ENCODE data around the gene TLR6.

TLR6 gene

GRCh38 chr4:38781854-38782261, 74.8 kb downstream of the TLR6 start (continued):
- TF ChIP-seq, protein P1, sequence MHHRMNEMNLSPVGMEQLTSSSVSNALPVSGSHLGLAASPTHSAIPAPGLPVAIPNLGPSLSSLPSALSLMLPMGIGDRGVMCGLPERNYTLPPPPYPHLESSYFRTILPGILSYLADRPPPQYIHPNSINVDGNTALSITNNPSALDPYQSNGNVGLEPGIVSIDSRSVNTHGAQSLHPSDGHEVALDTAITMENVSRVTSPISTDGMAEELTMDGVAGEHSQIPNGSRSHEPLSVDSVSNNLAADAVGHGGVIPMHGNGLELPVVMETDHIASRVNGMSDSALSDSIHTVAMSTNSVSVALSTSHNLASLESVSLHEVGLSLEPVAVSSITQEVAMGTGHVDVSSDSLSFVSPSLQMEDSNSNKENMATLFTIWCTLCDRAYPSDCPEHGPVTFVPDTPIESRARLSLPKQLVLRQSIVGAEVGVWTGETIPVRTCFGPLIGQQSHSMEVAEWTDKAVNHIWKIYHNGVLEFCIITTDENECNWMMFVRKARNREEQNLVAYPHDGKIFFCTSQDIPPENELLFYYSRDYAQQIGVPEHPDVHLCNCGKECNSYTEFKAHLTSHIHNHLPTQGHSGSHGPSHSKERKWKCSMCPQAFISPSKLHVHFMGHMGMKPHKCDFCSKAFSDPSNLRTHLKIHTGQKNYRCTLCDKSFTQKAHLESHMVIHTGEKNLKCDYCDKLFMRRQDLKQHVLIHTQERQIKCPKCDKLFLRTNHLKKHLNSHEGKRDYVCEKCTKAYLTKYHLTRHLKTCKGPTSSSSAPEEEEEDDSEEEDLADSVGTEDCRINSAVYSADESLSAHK (tag by site-specific recombination; IDR thresholded peaks at IDR 0.05): no peak
- TF ChIP-seq KLF1 (tag by site-specific recombination; IDR thresholded peaks at IDR 0.05): no peak
- TF ChIP-seq ZFHX2 (tag by site-specific recombination; conservative IDR thresholded peaks at IDR 0.05): no peak
- no peak for TF ChIP-seq ZNF311 (tag by site-specific recombination; IDR thresholded peaks at IDR 0.05; ENCODE audit: borderline replicate concordance)
- TF ChIP-seq ZNF341 (tag by site-specific recombination; IDR thresholded peaks at IDR 0.05; ENCODE audit: low read depth): no peak
- TF ChIP-seq KLF7 (tag by site-specific recombination; IDR thresholded peaks at IDR 0.05; ENCODE audit: borderline replicate concordance): no peak
- no peak for TF ChIP-seq TCF7L2 (IDR thresholded peaks at IDR 0.05; ENCODE audit: borderline replicate concordance, low read depth, low read length)
- TF ChIP-seq ZNF335 (tag by site-specific recombination; conservative IDR thresholded peaks at IDR 0.05): no peak

- Histone ChIP-seq H3K4me1 (ENCODE audit: control insufficient read depth, insufficient read depth, low read length) (no peaks in the 10 kb centered on the region), H3K36me3 (ENCODE audit: control insufficient read depth in 2 of 2, insufficient read depth in 1 of 2, low read length in 2 of 2) (no peaks in the 10 kb centered on the region), H3K27ac (ENCODE audit: extremely low read depth, low read depth, low read length) (no peak overlapping the region), H3K9me3 (ENCODE audit: control insufficient read depth, insufficient read depth, low read depth, low read length) (no peaks in the 10 kb centered on the region), H3K4me3 (ENCODE audit: low read depth, low read length) (no peak overlapping the region)
- TF ChIP-seq ZBTB11 (tag by site-specific recombination; conservative IDR thresholded peaks at IDR 0.05; ENCODE audit: low read depth) (no peak), EGR2 (tag by site-specific recombination; IDR thresholded peaks at IDR 0.05; ENCODE audit: low read depth) (no peak), ZFP41 (tag by site-specific recombination; IDR thresholded peaks at IDR 0.05; ENCODE audit: borderline replicate concordance) (no peak), ZBTB7A (tag by site-specific recombination; IDR thresholded peaks at IDR 0.05; ENCODE audit: low read depth) (no peak), ZNF555 (tag by site-specific recombination; conservative IDR thresholded peaks at IDR 0.05) (no peak), ZNF18 (tag by site-specific recombination; IDR thresholded peaks at IDR 0.05) (no peak), ZNF776 (tag by site-specific recombination; IDR thresholded peaks at IDR 0.05; ENCODE audit: borderline replicate concordance) (no peak), ZNF549 (tag by site-specific recombination; IDR thresholded peaks at IDR 0.05) (no peak), ZNF571 (tag by site-specific recombination; IDR thresholded peaks at IDR 0.05) (no peak), ZNF561 (tag by site-specific recombination; IDR thresholded peaks at IDR 0.05; ENCODE audit: borderline replicate concordance) (no peak), ZNF544 (tag by site-specific recombination; IDR thresholded peaks at IDR 0.05) (no peak)
- TF ChIP-seq, protein P2, sequence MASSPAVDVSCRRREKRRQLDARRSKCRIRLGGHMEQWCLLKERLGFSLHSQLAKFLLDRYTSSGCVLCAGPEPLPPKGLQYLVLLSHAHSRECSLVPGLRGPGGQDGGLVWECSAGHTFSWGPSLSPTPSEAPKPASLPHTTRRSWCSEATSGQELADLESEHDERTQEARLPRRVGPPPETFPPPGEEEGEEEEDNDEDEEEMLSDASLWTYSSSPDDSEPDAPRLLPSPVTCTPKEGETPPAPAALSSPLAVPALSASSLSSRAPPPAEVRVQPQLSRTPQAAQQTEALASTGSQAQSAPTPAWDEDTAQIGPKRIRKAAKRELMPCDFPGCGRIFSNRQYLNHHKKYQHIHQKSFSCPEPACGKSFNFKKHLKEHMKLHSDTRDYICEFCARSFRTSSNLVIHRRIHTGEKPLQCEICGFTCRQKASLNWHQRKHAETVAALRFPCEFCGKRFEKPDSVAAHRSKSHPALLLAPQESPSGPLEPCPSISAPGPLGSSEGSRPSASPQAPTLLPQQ (tag by site-specific recombination; IDR thresholded peaks at IDR 0.05): no peak
- POLR2A ChIA-PET: no interaction called here
- CTCF ChIA-PET: interaction anchor here (0.6 to 2.5 kb wide), 7 partner anchors 8 to 80 kb away, joined by 3 to 24 read pairs (median 4); no protein-coding TSS in a partner anchor
These were observed 75.7 kb downstream of the TLR6 start for GRCh38 chr4:38780833-38781484.
